SK-N-SH treated with all-trans-retinoic acid at 6 μM for 48 hours (cell line): Measurements from ENCODE around the gene DDX1.

ENCODE experiments used
- ARNTL ChIP-seq: fragments of 450-650 bp; formaldehyde crosslinking; IDR thresholded peaks from 2 replicates; pipeline ENCODE4 v1.5.0; 2020; ENCODE audit warnings: low read depth, mild to moderate bottlenecking, moderate library complexity, borderline replicate concordance
- GLIS3 ChIP-seq: fragments of 250-450 bp; sonication (Bioruptor Pico); IDR thresholded peaks from 2 replicates; pipeline ENCODE4 v1.5.0; 2020; ENCODE audit warnings: mild to moderate bottlenecking, moderate library complexity
- PATZ1 ChIP-seq: fragments of 250-450 bp; sonication (Bioruptor Pico); IDR thresholded peaks from 2 replicates; pipeline ENCODE4 v1.8.0; 2020; ENCODE audit warnings: mild to moderate bottlenecking, moderate library complexity, borderline replicate concordance
- POU6F1 ChIP-seq: fragments of 250-450 bp; sonication (Bioruptor Pico); IDR thresholded peaks from 2 replicates; pipeline ENCODE4 v1.8.0; 2021; ENCODE audit warnings: low read depth, mild to moderate bottlenecking, moderate library complexity, borderline replicate concordance
- ZFP3 ChIP-seq: fragments of 250-450 bp; sonication (Bioruptor Pico); IDR thresholded peaks from 2 replicates; pipeline ENCODE4 v1.5.0; 2020; ENCODE audit warnings: mild to moderate bottlenecking, moderate library complexity
- ZNF565 ChIP-seq: fragments of 450-650 bp; formaldehyde crosslinking; conservative IDR thresholded peaks from 2 replicates; pipeline ENCODE4 v1.5.0; 2020; ENCODE audit warnings: low read depth, mild to moderate bottlenecking, moderate library complexity
- ZNF8 ChIP-seq: fragments of 450-650 bp; formaldehyde crosslinking; IDR thresholded peaks from 2 replicates; pipeline ENCODE4 v1.5.0; 2020; ENCODE audit warnings: mild to moderate bottlenecking, moderate library complexity

GRCh38 chr2:15652252-15652651 is 60.6 kb downstream of the DDX1 start:
- TF ChIP-seq PATZ1: no peak
- no peak for TF ChIP-seq ZNF8 (CRISPR knock-in tag)
- TF ChIP-seq ZFP3: no peak
- no peak for TF ChIP-seq GLIS3 (CRISPR knock-in tag)
- no peak for TF ChIP-seq POU6F1 (CRISPR knock-in tag)
- no peak for TF ChIP-seq ARNTL (CRISPR knock-in tag)
- no peak for TF ChIP-seq ZNF565 (CRISPR knock-in tag)
